Fibroblast of mammary gland (primary cell): Measurements from ENCODE around the gene PTPRN2.

ENCODE experiments used
- DNase-seq: peaks from one replicate; pipeline ENCODE4 v3.0.0-alpha.2; 2010; ENCODE audit warnings: low read depth
- H3K4me3 ChIP-seq: 2 replicates; pipeline ENCODE4 v1.5.1; 2011; ENCODE audit warnings: low read depth, mild to moderate bottlenecking, low read length, moderate library complexity; ENCODE audit not compliant: control insufficient read depth
- CTCF ChIP-seq: conservative IDR thresholded peaks from 2 replicates; pipeline ENCODE4 v1.5.1; 2011; ENCODE audit warnings: low read depth, low read length, inconsistent platforms; ENCODE audit not compliant: control insufficient read depth, insufficient read depth

Gene PTPRN2

GRCh38 chr7:157758468-157759245 is 829.0 kb downstream of the PTPRN2 start:
- no peak for DNase-seq
- H3K4me3 ChIP-seq = no peak overlapping the region
- TF ChIP-seq CTCF = no peak

- no peak for DNase-seq
- H3K4me3 ChIP-seq = no peak overlapping the region
- TF ChIP-seq CTCF = no peak
These were observed 829.7 kb downstream of the PTPRN2 start for GRCh38 chr7:157757776-157758467.

GRCh38 chr7:157757211-157757610 is 830.4 kb downstream of the PTPRN2 start:
- TF ChIP-seq CTCF = no peak
- DNase-seq = no peak
- H3K4me3 ChIP-seq = no peak overlapping the region

GRCh38 chr7:157755741-157756140 is 831.9 kb downstream of the PTPRN2 start:
- no peak for TF ChIP-seq CTCF
- H3K4me3 ChIP-seq = no peak overlapping the region
- no peak for DNase-seq

- no peak for DNase-seq
- no peak for TF ChIP-seq CTCF
- no peak overlapping the region for H3K4me3 ChIP-seq
These were observed 833.2 kb downstream of the PTPRN2 start for GRCh38 chr7:157754416-157754790.

- no peak for DNase-seq
- H3K4me3 ChIP-seq = no peak overlapping the region
- TF ChIP-seq CTCF = no peak
These were observed 833.8 kb downstream of the PTPRN2 start for GRCh38 chr7:157753713-157754415.
